Retinal pigment epithelial cell (primary cell): ENCODE measurements around the gene PHF21B.

Experiments
- DNase-seq: peaks from one replicate; pipeline ENCODE4 v3.0.0-alpha.2; 2010; ENCODE audit warnings: low read depth
- H3K4me3 ChIP-seq: 2 replicates; pipeline ENCODE4 v1.5.1; 2011; ENCODE audit warnings: mild to moderate bottlenecking, low read length, control low read depth, moderate library complexity
- TF ChIP-seq, protein P1 (sequence below): conservative IDR thresholded peaks from 2 replicates; pipeline ENCODE4 v1.5.1; 2011; ENCODE audit warnings: low read depth, low read length, control low read depth, inconsistent platforms

The PHF21B gene

DNA sequence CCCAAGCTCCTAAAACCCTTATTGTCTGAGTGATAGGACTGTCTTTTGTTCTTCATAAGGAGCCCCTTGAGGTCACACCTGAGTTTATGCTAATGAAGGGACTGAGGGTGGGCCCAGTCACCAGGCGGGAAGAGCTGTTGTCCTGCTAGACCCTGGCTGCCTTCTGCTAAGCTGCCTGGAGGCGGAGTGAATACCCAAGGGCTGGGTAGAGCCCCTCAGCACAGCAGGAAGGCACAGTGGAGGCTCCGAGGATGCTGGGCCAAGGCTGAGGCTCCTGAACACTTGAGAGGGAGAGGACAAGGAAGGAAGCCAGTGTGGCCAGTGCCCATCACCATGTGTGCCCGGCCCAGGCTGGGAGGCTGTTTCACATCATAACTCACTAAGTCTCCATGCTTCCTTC, 4.8 kb upstream of the PHF21B start:
- no peak overlapping the region for H3K4me3 ChIP-seq
- DNase-seq: no peak
- TF ChIP-seq, protein P1, sequence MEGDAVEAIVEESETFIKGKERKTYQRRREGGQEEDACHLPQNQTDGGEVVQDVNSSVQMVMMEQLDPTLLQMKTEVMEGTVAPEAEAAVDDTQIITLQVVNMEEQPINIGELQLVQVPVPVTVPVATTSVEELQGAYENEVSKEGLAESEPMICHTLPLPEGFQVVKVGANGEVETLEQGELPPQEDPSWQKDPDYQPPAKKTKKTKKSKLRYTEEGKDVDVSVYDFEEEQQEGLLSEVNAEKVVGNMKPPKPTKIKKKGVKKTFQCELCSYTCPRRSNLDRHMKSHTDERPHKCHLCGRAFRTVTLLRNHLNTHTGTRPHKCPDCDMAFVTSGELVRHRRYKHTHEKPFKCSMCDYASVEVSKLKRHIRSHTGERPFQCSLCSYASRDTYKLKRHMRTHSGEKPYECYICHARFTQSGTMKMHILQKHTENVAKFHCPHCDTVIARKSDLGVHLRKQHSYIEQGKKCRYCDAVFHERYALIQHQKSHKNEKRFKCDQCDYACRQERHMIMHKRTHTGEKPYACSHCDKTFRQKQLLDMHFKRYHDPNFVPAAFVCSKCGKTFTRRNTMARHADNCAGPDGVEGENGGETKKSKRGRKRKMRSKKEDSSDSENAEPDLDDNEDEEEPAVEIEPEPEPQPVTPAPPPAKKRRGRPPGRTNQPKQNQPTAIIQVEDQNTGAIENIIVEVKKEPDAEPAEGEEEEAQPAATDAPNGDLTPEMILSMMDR: no peak

DNA sequence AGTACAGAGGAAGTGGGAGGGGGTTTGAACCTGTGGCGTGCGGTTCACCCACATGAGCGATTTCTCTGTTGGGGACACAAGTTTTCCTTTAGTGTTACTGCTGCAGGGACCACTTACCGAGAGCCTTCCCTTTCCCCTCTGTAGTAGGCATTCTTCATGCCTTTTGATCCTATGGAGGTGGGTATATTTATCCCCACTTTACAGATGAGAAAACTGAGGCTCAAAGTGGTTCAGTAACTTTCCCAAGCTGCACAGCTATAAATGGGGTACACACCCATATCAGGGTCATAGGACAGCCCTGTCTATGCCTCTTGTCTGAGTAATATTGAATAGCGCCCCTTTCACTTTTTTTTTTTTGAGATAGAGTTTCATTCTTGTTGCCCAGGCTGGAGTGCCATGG, 3.3 kb upstream of the PHF21B start:
- TF ChIP-seq, protein P1: no peak
- DNase-seq: no peak

DNA sequence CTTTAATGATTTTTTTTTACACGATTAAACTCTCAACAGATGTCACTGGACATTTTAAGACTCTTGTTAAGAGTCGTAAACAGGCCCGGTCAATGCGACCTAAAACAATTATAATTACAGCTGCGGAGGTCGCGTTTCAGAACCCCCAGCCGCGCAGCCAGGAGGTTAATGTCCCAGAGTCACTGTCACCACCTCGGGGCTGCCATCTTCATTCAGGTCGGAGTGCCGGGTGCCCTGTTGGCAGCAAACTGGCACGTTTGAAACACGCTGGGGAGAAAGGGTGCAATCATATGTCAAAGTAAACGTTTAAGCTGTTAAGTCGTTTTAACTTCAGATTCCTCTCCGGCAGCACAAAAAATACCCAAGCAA, 711 bp upstream of the PHF21B start:
- H3K4me3 ChIP-seq: peak overlapping the region; percentile 56
- TF ChIP-seq, protein P1: no peak
- no peak for DNase-seq

More for the DNA sequence above, 3.3 kb upstream of the PHF21B start:
- no peak overlapping the region for H3K4me3 ChIP-seq

DNA sequence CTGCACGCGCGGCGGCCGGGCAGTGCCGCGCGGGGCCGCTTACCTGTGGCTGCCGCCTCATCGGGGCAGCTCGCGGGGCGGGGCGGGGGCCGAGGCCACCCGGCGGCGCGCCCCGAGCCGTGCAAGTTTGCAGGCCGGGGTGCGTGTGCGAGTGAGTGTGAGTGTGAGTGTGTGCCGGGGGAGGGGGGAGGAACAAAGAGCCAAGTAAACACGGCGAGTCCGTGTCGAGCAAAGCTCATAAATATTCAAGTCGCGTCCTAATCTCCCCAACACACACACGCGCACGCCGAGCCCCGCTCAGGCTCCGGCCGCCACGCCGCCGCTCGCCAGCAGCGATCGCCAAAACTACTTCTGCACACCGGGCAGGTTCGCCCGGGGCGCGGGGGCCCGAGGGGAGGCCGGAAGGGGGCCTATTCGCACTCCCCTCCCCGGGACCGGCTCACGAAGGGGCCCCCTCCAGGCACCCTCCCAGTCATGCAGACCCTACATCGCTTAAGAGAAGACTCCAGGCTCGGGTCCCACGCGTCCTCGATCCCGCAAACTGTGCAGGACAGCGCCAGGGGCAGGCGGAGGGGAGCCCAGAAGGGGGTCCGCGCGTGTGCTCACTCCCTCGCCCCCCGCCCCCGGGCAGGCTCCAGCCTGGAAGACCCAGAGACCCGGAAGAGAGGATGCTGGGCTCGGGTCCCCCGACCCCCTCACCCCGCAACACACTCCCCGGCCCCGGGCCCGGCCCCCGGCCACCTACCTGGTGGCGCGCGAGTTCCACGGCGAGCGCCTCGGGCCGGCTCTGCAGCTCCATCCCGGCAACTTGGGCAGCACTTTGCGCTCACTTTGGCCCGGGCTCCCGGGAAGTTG, 827 bp downstream of the PHF21B start:
- no peak overlapping the region for H3K4me3 ChIP-seq
- DNase-seq: no peak
- TF ChIP-seq, protein P1: no peak

DNA sequence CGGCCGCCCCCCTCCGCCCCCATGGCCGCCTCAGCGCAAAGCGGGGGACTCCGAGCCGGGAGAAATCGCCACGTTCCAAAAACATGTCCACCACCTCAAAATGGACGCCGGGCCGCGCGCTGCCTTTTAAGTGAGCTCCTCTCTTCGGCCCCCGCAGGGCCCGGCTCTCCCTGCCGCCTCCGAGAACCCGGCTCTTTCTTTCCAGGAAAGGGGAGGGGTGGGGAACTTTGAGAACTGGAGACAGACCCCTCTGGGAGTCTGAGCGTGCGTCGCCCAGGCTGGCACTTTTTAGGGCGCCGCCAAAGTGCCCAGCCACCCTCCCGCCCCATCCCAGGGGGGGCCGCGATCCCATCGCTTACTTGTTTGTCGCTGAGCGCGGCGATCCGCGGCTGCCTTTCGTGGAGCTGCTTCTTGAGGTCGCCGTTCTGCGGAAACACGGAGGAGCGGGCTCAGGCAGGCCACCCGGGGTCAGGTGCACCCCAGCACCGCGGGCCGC, 1.6 kb downstream of the PHF21B start:
- TF ChIP-seq, protein P1: no peak
- DNase-seq: no peak

DNA sequence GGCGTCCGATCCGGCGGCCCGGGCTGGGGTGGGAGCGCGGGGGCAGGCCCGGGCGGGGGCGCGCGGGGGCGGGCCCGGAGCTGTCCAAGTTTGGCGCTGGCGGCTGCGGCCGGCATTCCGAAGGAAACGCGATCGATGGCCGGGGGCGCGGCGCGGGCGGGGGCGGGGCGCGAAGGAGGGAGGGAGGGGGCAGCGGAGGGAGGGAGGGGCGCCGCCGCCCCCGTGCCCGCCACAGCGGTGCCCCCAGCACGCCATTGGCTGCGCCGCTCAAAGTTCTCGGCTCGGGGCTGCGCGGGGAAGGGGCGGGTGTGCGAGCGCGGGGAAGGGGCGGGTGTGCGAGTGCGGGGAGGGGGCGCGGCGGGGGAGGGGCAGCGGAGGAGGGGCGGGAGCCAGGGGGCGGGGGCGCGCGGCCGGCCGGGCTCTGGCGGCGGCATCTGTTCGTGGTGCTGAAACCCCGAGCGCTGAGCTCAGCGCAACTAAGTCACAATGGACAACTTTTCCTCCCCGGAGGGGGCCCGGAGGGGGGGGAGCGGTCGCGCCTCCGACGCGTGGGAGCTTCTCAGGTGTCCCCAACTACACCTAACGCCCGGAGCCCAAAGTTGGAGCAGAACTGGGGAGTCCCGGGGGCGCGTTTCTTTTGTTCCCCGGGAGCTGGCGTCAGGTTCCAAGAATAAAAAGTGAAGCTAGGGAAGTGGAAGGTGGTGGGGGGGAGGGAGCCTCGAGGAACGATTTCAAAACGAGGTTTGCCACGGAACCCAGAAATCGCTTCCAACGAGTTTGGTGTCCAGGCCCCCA, 2.2 kb downstream of the PHF21B start:
- no peak for DNase-seq
- TF ChIP-seq, protein P1: no peak
- no peak overlapping the region for H3K4me3 ChIP-seq

More for the DNA sequence above, 1.6 kb downstream of the PHF21B start:
- peak overlapping the region; percentile 17 for H3K4me3 ChIP-seq
